PFSK-1 (cell line): ENCODE results near the gene PHC2.

ENCODE experiments used
- FOXP2 ChIP-seq: optimal IDR thresholded peaks from 2 replicates; pipeline ENCODE3; 2011; ENCODE audit warnings: borderline replicate concordance, control low read depth, inconsistent platforms; ENCODE audit not compliant: insufficient read depth; ENCODE audit errors: extremely low read length, extremely low read depth
- POLR2AphosphoS5 ChIP-seq: IDR thresholded peaks from 2 replicates; pipeline ENCODE4 v1.6.1; 2012; ENCODE audit warnings: low read depth, mild to moderate bottlenecking, control low read depth, low read length, moderate library complexity
- SIN3A ChIP-seq: IDR thresholded peaks from 2 replicates; pipeline ENCODE4 v1.6.1; 2012; ENCODE audit warnings: mild to moderate bottlenecking, low read length, moderate library complexity, borderline replicate concordance; ENCODE audit not compliant: insufficient read depth
- TAF1 ChIP-seq: IDR thresholded peaks from 2 replicates; pipeline ENCODE4 v1.6.1; 2012; ENCODE audit warnings: low read length, control low read depth, borderline replicate concordance; ENCODE audit not compliant: insufficient read depth
- TF ChIP-seq, protein P1 (sequence below), 2 experiments: IDR thresholded peaks; 2 replicates each; pipeline versions ENCODE4 v1.6.1 to v1.8.0; 2011 to 2012; ENCODE audit warnings: low read depth in 2 of 2, low read length in 2 of 2, control low read depth in 1 of 2, inconsistent platforms in 1 of 2, mild to moderate bottlenecking in 1 of 2, moderate library complexity in 1 of 2; ENCODE audit not compliant: insufficient read depth in 1 of 2

Gene PHC2

DNA sequence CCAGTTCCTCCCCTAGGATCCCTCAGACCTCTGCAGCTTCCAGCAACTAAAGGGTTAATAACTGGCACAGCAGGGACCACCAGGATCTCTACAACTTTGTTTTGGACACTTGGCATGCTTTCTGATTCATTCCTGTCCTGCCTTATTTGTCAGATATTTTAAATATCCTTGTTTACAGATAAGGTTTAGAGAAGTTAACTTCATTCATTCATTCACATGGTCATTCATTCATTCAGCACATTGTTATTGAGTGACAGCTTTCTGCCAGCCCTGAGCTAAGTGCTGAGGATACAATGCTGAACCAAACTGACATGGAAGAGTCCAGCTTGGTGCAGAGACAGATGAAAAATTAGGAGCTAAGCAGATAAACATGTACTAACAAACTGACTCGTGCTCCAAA lies 8.8 kb upstream of the PHC2 start:
- TF ChIP-seq SIN3A: no peak
- no peak for TF ChIP-seq TAF1
- TF ChIP-seq, protein P1, sequence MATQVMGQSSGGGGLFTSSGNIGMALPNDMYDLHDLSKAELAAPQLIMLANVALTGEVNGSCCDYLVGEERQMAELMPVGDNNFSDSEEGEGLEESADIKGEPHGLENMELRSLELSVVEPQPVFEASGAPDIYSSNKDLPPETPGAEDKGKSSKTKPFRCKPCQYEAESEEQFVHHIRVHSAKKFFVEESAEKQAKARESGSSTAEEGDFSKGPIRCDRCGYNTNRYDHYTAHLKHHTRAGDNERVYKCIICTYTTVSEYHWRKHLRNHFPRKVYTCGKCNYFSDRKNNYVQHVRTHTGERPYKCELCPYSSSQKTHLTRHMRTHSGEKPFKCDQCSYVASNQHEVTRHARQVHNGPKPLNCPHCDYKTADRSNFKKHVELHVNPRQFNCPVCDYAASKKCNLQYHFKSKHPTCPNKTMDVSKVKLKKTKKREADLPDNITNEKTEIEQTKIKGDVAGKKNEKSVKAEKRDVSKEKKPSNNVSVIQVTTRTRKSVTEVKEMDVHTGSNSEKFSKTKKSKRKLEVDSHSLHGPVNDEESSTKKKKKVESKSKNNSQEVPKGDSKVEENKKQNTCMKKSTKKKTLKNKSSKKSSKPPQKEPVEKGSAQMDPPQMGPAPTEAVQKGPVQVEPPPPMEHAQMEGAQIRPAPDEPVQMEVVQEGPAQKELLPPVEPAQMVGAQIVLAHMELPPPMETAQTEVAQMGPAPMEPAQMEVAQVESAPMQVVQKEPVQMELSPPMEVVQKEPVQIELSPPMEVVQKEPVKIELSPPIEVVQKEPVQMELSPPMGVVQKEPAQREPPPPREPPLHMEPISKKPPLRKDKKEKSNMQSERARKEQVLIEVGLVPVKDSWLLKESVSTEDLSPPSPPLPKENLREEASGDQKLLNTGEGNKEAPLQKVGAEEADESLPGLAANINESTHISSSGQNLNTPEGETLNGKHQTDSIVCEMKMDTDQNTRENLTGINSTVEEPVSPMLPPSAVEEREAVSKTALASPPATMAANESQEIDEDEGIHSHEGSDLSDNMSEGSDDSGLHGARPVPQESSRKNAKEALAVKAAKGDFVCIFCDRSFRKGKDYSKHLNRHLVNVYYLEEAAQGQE (IDR thresholded peaks at IDR 0.05; ENCODE audit: insufficient read depth in 1 of 2, low read depth in 2 of 2, low read length in 2 of 2): no peak
- TF ChIP-seq POLR2AphosphoS5: no peak
- no peak for TF ChIP-seq FOXP2

DNA sequence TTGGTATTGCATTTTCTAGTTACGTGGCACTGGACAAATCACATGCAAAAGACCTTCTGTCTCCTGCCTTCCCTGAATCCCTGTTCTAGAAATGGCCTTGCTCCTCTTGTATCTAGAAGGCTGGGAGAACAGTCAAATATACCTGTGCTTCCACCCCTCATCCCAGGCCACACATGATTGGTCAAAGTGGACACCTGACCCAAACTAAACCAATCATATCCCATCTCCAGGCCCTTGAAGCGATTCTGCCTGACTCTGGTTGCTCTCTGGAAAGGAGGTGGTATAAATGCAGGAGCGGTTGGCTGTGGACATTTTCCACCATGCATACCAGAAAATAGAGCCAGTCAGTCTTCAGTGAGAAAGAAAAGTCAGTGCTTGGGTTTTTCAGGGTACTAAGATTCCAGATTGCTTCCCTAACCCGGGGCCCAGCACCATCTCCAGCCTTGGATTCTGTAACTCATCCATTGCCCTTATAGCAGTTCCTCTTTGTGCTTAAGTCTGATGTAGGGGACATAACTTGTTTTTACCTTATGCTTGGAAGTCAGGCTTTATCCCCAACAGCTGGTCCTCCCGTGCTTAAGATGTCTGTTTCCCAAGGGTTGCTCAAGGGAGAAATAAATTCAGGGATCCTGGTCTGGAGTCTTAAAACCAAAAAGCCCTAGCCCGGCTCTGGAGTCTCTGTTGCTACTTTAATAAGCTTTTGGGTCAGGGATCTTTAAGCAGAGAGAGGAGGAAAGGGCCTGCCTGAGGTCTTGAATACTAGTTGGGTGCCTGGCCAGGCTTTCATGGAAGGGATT lies 7.7 kb upstream of the PHC2 start:
- no peak for TF ChIP-seq TAF1
- TF ChIP-seq POLR2AphosphoS5: no peak
- TF ChIP-seq SIN3A: no peak
- no peak for TF ChIP-seq FOXP2
- TF ChIP-seq, protein P1 (IDR thresholded peaks at IDR 0.05; ENCODE audit: insufficient read depth in 1 of 2, low read depth in 2 of 2, low read length in 2 of 2): no peak

DNA sequence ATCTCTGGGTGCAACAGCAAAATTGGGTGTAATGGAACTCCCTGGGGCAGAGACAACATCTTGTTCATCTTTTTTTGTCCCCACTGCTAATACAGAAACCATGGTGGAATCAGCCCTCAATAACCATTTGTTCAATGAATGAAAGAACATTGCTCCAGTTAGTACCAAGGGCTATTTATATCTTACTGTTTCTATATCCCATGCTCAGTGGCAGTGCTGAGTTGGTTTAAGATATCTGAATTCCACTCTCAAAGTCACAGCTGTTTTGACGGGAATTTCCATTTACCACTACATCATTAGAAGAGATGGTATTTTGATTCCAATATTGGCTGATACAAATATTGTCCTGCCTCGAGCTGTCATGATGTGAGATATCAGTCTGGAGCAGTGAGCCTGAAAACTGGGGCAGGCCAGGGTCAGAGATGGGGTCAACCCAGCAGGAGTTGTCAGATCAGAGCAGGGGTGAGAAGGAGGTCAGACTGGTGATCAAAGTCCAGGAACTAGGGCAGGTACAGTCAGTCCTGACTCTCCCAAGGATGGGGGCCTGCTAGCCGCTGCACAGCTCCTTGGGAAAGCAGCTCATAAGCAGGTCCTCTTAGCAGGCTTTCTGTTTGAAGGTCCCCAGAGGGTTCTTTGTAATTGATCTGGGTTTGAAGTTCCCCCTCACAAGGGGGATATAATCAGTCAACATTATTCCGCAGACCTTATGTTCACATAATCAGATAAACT lies 5.8 kb upstream of the PHC2 start:
- TF ChIP-seq POLR2AphosphoS5: no peak
- TF ChIP-seq SIN3A: no peak
- no peak for TF ChIP-seq TAF1
- TF ChIP-seq, protein P1 (IDR thresholded peaks at IDR 0.05; ENCODE audit: insufficient read depth in 1 of 2, low read depth in 2 of 2, low read length in 2 of 2): no peak
- no peak for TF ChIP-seq FOXP2

DNA sequence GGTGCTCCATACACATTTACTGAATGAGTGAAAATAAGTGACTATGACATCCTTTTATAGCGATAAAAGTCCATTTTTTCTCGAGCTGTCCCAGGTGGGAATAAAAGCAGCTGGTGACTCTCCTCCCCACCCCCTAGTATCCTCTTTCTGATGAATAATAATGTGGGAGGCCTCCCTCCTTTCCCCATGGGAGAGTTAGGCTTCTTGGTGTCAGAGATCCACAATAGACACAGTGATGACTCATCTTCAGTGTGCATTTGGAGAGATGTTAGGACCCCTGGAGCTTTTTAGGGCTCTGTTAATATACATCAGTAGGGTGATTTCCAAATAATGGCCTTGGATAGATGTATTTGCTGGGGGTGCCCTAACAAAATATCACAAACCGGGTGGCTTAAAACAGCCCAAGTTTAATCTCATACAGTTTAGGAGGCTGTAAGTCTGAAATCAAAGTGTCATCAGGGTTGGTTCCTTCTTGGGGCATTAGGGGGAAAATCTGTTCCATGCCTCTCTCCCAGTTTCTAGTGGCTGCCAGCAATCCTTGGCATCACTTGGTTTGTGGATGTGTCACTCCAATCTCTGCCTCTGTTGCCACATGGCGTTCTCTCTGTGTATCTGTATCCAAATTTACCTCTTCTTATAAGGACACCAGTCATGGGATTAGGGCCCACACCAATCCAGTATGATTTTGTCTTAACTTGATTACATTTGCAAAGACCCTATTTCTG lies 4.4 kb upstream of the PHC2 start:
- no peak for TF ChIP-seq TAF1
- TF ChIP-seq POLR2AphosphoS5: no peak
- no peak for TF ChIP-seq SIN3A
- TF ChIP-seq FOXP2: no peak
- TF ChIP-seq, protein P1 (IDR thresholded peaks at IDR 0.05; ENCODE audit: insufficient read depth in 1 of 2, low read depth in 2 of 2, low read length in 2 of 2): no peak
